ENCODE results near the gene ARFGEF3.

ARFGEF3 gene

DNA sequence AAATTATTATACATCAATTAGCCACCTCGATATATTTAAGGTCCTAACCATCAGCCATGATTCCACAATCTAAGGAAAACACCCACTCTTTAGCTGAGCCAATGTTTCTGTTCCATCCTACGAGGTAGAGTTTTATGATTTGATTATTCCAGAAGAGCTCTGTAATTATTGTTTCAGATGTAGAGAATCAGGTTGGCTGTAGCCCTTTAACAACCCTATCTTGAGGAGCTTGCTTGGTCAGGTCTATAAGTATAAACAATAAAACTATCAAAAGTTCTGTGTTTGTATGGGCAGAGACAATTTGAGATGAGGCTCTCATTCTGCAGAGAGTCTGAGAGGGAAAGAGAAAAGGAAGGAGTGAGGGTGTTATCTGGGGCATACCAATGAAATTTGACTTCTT, 56.7 kb downstream of the ARFGEF3 start, which contains the start of gene PBOV1:
PBOV1 (minus strand) TSS at position 43 of the 400 bp plus-strand sequence. CDS start 96 bp downstream, outside the sequence.
- no peak for DNase-seq

DNA sequence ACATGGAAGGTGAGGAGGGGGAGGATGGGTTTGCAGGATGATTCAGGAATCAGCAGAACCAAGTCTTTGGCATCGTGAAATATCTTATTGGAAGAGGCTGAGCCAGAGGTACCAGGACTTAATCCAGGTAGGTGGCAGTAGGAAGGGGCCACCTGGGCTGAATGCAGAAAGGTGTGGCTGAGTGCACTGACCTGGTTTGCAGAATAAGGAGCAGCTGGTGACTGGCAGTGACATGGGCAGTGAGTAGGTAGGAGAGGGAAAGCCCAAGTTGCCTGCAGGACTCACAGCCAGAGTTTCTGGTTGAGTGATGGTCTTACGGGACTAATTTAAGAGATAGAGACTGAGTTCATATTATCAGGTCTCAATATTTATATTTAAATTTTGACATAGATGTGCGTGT, 57.7 kb downstream of the ARFGEF3 start:
- no peak for DNase-seq

DNA sequence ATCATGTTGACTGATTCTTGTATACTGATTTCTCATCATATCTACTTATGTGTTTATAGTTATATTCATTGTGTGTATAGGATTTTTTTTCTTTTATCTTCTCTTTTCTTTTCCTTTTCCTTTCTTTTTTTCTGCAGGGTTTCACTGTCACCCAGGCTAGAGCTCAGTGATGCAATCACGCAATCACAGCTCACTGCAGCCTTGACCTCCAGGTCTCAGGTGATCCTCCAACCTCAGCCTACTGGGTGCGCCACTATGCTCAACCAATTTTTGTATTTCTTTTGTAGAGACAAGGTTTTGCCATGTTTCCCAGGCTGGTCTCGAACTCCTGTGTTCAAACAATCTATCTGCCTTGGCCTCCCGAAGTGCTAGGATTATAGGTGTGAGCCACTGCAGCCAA, 58.2 kb downstream of the ARFGEF3 start:
- DNase-seq = no peak

DNA sequence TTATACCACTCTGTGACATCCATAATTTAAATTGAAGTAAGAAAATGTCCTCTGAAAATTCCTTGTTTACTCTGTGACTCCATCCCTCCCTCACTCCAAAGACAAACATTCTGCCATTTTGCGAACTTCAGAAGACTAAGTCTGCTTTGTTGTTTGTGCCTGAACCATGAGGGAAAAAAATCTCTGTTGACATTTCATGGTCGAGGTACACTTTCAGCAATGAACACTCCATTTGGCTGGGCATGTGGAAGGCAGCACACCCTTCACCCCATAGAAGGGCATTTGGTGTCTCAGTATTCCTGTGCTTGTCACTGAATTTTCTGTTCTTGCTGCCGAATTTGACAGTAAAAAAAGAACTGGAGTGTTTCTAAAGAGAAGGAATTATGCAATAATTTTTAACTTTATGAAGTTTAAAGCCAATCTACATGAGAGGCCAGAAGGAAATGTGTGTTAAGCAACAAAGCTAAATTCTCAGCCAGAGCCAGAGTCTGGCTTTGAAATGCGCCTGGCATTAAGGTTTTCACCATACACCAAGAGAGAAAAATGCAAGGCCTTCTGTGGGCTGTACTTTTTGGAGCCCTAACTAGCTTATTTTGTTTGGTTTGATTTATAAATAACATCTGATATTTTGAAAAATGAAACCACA, 61.3 kb downstream of the ARFGEF3 start:
- no peak for DNase-seq

DNA sequence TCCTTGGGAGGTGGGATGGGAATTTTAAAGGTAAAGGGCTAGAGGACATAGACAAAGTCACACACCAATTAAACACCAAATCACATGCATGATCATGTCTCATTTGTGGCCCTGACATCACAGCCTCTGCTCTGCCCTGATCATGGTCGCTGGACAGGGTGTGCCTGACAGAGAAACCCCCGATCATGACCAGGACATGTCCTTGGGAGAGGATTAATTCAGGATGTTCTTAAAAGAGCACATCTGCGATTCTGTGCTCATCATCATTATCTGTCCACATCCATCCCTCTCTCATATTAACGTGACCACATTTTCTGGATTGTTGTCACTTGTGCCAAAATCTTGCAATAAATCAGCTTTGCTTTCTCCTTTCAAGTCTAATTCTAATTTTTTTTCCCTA, 64.2 kb downstream of the ARFGEF3 start:
- DNase-seq = no peak

DNA sequence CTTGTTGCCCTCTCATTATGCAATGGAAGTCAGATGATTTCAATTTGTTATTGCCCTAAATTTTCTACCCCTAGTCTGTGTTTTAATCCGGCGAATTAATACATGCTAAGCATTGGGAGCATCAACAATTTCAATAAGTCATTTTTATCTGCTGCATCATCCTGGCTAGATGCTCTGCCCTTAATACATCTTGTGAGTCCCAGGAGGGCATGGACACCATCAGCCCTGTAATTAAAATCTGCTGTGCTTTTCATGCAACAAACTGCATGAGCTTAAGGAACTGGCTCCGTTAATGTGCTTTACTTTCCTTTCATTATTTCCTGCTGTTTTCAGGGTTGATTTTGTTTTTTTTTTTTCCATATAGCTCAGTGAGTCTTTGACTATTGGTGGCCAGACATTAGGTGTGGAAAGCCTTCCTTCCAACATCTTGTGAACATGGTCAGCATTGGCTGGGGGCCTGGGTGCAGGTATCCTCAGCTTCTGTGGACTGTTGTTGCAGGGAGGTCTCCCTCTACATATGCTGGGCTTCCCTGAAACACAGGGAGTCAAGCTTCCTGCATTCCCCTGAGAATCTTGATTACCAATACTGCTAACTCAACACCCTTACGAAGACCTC, 65.1 kb downstream of the ARFGEF3 start:
- no peak for DNase-seq

DNA sequence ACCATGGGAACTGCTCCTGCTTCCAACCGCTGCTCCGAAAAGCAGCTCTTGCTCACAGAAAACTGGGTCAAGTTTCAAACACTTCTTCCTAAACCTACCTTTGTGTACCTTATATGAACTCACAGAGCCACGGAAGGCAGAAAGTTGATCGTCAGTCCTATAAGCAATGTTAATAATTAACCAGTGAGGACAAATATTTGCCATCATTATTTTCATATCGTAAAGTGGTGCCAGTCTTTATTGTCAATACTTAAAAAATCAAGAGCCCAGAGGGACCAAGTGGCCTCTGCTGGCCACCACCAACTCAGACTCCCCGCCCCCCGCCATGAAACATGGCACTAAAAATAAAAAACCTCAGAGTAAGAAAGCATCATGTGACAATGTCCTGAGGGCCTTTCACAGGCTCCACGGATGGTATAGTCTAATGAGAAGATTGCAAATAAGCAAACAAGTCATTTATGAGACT, 65.6 kb downstream of the ARFGEF3 start:
- no peak for DNase-seq

DNA sequence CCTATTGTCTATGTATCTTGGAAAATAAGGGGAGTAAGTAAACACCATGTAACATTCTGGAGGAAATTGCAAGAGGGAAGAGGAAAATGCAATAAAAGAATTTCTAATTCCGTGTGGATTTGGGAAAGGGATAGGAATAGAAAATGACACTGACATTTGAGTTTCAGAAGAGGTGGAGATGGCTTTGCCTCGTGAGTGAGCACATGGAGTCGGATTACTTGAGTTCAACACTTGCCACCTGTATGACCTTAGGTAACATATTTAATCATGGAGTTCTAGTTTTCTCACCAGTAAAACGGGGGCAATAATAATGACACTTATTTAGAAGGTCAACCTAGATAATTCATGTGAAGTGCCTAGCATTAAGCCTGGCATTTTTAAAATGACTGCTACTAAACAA, 67.3 kb downstream of the ARFGEF3 start:
- no peak for DNase-seq

DNA sequence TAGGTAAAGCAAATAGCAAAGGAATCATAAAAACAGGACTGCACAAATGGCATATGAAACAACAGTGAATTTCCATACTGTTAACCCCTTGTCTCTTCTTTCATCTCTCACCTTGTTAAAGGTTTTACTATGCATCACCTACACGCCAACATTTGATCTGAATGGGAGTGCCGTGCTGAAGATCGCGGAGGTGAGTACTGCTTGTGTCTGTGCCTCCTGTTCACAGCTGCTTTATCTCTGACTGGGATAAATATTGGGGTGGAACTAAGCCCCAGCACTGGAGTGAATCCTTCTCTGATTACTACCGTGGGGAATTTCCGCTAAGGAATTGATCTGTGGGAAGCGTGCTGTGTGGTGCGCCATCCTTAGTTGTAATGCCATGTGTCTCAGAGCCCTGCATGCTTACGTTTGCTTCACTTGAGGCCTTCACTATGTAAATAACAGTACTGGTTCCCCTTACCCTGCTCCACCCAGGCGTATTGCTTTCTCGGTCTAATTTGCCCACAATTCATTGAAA, 68.0 kb downstream of the ARFGEF3 start:
- DNase-seq = no peak

DNA sequence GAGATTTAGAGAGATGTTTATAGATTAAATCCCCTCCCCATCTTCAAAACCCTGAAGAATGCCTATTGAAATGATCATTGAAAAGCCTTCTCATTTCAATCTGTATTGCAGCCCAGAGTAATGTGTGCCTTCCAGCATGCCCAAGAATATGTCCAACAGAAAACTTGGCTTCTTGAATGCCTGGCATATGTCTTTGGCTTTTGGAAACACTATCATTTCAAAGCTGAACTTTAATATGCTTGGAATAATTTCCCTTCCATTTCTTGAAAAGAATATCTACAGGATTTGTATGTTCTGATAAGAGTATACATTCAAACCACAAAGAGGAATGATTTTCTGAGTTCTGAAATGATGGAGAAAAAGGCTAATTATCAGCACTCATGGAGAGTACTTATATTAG, 68.5 kb downstream of the ARFGEF3 start:
- no peak for DNase-seq

DNA sequence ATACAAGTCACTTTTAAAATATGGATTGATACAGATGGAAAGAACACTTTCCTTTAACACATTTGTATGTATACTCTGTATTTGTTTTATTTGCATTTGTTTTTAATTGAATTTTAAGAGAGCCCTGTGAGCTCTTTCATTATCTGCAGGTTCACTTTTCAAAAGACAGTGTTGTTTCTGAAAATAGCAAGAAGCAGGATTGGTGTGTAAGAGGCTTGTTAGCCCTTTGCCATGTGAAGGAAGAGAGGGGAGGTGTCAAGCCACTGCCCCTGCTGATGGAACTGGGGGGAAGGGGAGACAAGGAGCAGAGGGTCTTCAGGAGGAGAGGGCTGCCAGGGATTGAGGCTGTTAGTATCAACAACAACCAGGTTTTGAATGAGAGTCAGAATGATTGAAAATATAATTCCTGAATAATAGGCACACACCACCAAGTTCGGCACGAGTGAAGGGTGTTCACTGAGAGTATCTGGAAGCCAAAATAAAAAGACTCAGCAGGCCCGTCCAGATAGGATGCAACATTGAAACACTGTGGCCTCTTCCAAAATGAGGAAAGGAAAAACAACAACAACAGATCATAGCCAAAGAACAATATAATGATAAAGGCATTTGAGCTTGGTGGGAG, 69.1 kb downstream of the ARFGEF3 start:
- no peak for DNase-seq

DNA sequence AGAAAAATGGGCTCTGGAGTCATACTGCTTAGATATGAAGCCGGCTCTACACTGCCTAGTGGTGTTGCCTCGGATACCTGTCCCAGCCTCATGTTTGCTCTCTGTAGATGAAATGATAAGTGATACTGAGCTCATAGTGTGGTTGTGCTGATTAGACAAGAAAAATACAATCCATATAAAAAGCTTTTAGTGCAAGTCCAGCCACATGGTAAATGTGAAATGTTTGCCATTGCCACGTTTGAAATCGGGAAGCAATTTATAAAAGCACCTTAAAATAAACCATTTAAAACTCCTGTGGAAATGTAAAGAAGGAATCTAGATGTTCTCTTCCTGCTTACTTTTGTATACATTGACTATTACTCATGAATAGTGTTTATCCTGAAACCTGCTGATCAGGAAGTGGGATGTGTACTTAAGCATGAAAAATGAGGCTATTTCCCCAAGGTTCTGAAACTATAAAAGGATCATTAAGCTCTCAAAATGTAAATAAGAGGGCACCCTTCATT, 69.7 kb downstream of the ARFGEF3 start:
- DNase-seq = no peak

DNA sequence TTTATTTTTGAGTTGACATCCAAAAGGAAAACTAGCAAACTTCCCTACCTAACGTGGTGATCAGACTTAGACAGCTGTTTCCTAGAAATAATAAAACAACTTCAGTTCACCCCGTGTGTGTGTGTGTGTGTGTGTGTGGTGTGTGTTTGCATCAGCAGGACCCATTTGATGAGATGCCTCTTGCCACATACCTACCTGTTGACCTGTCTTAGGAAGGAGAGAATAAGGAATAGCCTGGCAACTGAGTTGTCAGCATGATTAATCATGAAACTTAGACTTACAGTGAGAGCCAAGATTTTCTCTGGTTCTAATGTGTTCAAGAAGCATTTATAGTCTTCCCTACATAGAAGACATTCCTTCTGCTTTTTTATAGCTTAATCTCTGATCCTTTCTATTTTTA, 72.6 kb downstream of the ARFGEF3 start:
- no peak for DNase-seq

DNA sequence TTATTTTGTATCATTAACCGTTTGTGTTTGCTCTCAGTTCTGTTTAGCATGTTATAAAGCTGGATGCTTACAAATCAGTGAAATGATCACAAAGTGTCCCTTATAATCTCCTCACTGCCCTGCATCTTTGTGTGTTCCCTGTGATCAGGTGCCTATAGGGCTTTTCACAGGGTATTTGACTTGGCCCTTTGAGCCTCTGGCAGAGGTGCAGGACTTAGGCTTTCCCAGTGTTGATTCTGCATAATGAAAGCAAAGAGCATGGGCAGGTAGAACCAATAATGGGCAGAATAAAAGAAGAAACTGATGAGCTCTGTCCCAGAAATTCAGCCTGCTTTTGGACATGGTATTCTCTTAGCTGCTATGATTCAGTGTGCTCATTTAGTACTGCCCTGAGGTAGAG, 73.5 kb downstream of the ARFGEF3 start:
- DNase-seq = no peak

DNA sequence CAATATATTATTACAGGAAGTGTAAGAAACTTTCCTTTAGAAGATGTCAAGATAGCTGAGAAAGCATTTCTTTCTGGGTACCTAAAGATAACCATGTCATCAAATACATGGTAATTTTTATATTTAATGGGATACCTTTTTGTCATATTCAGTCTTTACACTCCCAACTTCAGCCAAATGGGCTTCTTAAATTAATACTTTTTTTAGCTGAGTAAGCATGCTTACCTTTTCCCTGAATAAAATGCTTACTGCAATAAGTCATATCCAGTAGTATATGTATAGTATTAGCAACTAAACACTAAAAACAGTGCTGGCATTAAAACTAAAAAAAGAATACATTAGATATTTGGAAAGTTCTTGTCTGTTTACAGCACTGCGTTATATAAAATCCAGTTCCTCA, 74.0 kb downstream of the ARFGEF3 start:
- no peak for DNase-seq

DNA sequence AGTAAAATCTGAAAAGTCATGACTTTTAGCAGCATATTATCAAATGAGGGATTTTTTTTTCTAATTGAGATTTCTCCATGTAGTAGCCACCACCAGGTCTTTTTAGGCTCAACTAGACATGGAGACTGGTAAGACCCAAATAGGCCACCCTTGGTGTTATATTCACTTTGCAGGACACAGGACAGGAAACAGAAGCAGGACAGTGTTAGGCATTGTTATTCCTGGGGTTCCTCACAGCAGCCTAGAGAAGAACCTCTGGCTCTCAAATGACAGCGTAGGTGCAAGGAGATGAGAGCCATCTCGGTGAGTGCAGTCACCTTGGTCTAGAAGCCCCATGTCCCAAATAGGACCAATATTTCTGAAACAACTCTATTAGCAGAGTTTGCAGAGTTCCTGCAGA, 75.7 kb downstream of the ARFGEF3 start:
- no peak for DNase-seq

DNA sequence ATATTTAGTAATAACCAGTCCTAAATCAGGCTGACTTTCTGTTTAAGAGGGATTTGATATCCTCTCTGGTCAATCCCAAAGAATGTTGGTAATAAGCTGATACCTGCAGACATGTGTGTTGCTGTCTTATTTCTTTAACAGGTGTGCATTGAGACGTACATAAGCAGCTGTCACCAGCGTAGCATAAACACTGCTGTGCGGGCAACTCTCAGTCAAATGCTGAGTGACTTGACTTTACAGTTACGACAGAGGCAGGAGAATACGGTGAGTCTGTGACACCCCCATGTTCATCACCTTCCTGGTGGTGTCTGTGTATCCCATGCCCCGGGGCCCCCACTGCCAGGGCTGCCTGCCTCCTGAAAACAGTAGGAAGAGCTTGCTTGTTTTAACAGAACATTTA, 76.6 kb downstream of the ARFGEF3 start:
- no peak for DNase-seq

DNA sequence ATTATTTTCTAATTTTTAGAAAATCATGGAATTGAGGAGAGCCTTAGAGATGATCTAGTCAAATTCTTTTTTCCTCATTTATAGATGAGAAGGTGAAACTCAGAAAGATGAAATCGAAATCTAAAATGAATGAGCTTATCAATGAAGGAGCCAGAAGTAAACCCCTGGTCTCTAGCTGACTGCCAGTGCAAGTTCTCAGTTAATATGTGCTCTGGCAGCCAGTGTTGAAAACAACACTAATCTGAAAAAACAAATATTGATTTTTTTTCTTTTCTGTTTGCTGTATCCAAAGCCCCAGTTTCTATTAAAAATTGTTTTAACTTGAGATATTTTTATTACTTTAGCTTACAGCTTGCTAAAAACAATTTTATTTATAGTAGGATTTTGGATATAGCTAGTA, 78.0 kb downstream of the ARFGEF3 start:
- no peak for DNase-seq

DNA sequence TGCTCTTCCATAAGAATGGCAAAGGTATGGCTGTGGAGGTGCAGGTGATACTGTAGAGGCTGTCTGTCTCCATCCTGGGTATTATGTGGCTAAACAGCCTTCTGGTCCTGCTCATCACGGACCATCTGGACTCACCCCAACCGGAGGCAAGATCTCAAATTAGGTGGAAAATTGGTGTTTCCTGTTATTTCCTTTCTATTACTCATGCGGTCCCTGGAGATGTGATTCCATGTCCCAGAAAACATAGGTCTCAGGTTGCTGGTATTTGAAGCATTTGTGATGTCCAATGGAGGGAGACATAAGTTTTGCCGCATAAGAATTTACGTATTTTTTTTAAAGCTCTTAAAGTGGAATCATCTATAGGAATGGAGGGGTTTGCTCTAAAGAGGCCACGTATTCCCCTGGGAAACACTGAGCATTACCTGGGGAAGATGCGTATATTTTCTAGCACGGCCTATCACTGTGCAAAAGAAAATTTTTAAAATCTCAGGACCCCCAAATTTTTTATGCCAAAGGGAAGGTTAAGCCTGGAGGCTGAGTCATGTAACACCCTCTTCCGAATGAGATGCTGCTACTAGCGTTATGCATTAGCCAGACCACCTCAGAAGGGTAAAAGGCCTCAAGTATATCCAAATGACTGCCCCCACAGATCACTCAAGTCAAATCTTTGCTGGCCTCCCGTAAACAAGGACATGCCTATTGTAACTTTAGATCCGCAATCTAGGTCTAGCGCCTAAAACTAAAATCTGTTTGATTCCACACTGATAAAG, 78.9 kb downstream of the ARFGEF3 start:
- DNase-seq = no peak

DNA sequence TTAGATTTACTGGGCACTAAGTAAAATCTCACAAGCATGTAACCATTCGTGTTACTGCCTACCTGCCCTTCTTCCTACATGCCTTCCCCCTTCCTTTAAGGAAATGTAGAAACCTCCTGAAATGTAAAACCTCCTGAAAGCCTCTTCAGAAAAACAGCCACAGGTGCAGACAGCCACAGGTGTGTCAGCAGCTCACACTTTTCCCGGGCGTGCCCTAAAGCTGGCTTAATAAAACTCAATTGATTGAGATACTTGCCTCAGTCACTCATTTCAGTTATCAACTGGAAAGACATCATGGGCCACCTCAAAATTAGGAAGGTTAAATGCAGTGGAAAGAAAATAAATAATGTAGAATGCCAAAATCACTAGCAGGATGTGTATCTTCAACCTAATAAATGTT, 79.6 kb downstream of the ARFGEF3 start:
- no peak for DNase-seq

DNA sequence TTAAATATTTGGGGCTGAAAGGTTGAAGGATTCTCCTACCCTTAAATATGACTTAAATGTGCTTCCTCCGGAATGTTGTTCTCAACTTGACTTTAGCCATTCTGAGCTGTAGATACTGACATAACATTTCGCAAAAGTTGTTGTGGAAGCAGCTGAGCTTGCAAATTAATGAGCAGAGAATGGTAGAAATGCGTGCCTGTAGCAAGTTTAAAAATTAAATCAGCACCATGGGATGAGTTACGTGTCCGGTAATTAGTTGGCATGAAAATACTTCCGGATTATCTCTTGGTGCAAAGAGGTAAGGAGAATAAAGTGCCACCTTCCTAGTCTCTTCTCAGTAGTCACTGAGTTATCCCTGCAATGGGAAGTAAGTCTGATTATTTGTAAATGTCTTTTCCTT, 80.2 kb downstream of the ARFGEF3 start:
- no peak for DNase-seq

DNA sequence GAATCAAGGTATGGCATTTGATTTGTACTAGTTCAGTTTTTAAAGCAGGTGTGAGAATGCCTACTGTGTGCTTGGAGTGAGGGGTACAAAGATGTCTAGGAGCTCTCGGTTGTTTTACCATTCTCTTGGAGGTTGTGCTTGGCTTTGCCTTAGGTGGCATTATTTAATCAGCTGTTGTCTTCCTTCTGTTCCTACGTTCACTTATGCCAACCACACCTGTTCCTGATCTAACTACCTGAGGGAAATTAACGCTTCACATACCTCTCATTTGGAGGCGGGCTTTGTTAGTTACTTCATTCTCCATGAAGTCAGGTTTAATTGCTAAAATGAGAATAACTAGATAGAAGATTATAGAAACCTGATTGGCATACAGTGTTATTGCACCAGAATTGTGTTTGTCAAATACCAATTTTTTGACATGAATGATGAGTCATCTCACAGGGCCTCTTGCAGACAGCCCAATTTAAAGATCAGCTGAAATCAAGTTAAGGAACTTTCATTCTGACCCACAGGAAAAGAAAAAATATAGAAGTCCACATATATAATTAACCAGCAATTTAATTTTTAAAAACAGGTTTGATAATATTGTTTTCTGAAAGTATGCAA, 81.4 kb downstream of the ARFGEF3 start:
- DNase-seq = no peak

DNA sequence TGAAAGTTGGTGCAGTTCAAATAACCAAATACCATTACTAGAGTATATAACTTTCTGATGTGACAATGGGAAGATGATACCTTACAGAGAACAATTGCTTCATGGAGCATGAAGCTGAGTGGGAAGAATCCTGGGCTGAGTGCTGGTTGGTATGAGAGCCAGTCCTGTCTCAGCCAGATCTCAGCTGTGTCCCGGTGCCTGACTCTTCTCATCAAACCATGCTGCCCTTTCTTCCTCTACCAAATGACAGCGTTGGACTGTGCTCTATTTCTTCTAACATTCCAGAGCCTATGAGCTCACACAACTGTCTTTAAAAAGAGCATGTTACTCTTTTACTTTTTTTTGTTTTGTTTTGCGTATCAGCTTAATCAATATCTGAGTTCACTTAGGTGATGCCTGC, 84.0 kb downstream of the ARFGEF3 start:
- DNase-seq = no peak

Measured in CD4-positive, alpha-beta T cell treated with Interleukin-4 for 1 hour (primary cell).